ENCODE measurements around the gene GNG2.

Gene GNG2

GRCh38 chr14:52000019-52000582 is 139.7 kb downstream of the GNG2 start:
- DNase-seq, result no peak

GRCh38 chr14:52000696-52001095 is 140.3 kb downstream of the GNG2 start:
- DNase-seq, result no peak

- DNase-seq, result no peak
Observed at GRCh38 chr14:52002542-52002941, 142.1 kb downstream of the GNG2 start.

- no peak for DNase-seq
Observed at GRCh38 chr14:52003324-52003723, 142.9 kb downstream of the GNG2 start.

GRCh38 chr14:52005625-52006024 is 145.2 kb downstream of the GNG2 start:
- DNase-seq, result no peak

- DNase-seq, result no peak
Observed at GRCh38 chr14:52006361-52006760, 145.9 kb downstream of the GNG2 start.

- no peak for DNase-seq
Observed at GRCh38 chr14:52007211-52007610, 146.8 kb downstream of the GNG2 start.

- no peak for DNase-seq
Observed at GRCh38 chr14:52007637-52008036, 147.2 kb downstream of the GNG2 start.

GRCh38 chr14:52008136-52008535 is 147.7 kb downstream of the GNG2 start:
- DNase-seq, result no peak

- DNase-seq, result no peak
Observed at GRCh38 chr14:52010173-52010693, 149.8 kb downstream of the GNG2 start.

- no peak for DNase-seq
Observed at GRCh38 chr14:52011523-52011922, 151.1 kb downstream of the GNG2 start.

- no peak for DNase-seq
Observed at GRCh38 chr14:52012635-52013034, 152.2 kb downstream of the GNG2 start.

- DNase-seq, result peak; percentile 44
Observed at GRCh38 chr14:52013984-52014600, 153.7 kb downstream of the GNG2 start.

- DNase-seq, result peak; percentile 41
Observed at GRCh38 chr14:52014601-52015267, 154.3 kb downstream of the GNG2 start.

GRCh38 chr14:52015411-52016030 is 155.1 kb downstream of the GNG2 start:
- peak; percentile 64 for DNase-seq

- peak; percentile 52 for DNase-seq
Observed at GRCh38 chr14:52018252-52018651, 157.8 kb downstream of the GNG2 start.

- no peak for DNase-seq
Observed at GRCh38 chr14:52018970-52019369, 158.6 kb downstream of the GNG2 start.
